CMK (cell line): ENCODE measurements around the gene AEN.
"Not testable (repeated sequence)": the region's sequence is repeated elsewhere in the genome, so short reads cannot be mapped to it uniquely, and the experiment has no call there.

ENCODE experiments used
- DNase-seq: peaks from one replicate; pipeline ENCODE4 v3.0.0-alpha.2; 2010; ENCODE audit warnings: low read depth

AEN gene

DNA sequence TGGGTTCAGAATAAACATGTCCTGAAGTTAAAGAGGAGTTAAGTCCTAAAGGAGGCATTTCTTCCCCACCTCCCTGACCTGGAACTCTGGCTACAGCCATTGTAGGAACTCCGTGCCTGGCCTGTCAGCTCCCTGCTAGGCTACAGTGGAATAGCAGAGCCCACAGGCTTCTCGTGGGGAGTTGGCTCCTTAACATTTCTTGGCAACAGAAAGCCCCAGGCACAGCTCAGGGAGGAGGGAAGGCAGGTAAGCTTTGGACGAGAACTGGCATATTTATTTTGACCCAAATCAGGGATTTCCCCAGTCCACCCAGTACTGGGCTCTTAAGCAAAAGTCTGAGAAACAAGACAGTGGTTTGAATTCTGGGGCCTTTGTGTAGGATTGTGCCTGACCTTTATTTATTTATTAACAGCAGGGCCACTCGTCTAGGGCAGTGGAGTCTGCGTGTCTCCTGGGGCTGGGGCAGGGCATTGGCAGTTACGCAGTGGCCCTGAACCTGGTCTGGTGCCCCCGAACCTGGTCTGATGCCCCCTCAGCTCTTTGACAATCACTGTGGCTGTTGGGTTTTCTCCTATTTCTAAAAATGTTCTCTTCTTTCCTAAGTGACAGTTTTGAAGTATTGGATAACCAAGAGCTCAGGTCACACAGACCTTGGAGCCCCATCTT lies 9.8 kb downstream of the AEN start:
- no peak for DNase-seq

DNA sequence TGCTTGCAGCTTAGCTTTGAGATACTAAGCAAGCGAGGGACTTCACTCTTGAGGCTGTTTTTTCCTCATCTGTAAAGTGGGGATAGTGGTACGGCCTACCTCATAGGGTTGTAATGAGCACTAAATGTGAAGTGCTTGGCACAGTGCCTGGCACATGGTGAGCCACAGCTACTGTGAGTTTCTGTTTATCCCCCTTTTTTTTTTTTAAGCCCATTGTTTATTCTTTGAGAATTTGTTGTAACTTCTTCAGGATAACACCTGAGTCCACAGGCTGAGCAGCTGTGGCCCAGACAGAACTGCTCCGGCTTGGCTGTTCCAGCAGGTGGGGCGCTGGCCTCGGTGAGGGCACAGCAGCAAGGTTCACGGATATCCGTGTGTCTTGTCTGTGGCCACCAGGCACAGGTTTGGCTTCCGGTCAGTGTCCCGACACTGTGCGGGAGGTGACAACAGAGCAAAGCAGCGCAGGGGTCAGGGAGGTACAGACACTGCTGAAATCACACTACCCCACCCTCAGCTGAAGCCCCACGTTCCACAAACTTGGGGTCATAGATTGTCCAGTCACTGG lies 10.4 kb downstream of the AEN start:
- no peak for DNase-seq

DNA sequence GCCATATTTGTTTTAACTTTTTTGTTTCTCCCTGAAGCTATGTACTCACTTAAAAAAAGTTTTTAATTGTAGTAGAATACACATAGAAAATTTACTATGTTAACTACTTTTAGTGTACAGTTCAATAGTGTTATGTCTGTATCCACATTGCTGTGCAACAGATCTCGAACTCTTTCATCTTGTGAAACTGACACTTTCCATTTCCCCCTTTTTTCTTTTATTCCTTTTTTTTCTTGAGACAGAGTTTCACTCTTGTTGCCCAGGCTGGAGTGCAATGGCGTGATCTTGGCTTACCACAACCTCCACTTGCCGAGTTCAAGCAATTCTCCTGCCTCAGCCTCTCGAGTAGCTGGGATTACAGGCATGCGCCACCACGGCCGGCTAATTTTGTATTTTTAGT lies 11.7 kb downstream of the AEN start:
- not testable (repeated sequence) for DNase-seq

GRCh38 chr15:88634449-88634848 lies 13.3 kb downstream of the AEN start:
- DNase-seq = no peak

- DNase-seq = no peak
Observed at GRCh38 chr15:88635318-88635717, 14.2 kb downstream of the AEN start.

DNA sequence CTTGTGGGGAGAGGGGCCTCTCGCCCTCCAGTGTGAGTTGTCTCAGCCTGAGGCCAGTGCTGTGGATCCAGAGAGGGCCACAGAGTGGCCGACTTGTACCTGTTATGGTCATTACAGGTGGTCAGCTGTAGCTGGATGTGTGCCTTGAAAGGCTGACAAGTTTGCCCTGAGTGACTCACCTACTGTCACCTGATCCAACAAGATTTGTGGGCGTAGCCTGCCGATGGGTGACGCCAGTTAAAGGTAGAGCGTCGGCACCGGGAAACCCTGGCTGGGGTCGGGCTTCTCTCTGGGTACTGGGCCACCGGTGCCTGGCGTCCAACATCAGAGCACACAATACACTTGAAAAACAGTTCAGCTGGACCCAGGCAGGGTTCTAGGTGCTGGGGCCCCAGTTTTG lies 14.9 kb downstream of the AEN start:
- DNase-seq = no peak

DNA sequence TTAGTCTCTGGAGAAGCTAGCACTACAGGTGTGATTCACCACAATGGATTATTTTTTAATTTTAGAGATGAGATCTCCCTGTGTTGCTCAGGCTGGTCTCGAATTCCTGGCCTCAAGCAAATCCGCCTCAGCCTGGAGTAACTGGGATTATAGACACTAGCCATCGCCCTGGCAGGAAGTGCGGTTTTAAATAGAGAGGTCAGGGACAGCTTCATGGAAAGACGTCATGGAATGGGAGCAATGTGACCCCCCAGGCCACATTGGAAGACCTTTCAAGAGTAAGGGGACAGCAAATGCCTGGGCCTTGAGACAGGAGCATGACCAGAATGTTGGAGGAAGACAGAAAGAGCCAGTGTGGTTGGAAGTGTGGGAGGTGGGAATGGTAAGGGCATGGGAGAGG lies 15.5 kb downstream of the AEN start:
- DNase-seq = no peak

DNA sequence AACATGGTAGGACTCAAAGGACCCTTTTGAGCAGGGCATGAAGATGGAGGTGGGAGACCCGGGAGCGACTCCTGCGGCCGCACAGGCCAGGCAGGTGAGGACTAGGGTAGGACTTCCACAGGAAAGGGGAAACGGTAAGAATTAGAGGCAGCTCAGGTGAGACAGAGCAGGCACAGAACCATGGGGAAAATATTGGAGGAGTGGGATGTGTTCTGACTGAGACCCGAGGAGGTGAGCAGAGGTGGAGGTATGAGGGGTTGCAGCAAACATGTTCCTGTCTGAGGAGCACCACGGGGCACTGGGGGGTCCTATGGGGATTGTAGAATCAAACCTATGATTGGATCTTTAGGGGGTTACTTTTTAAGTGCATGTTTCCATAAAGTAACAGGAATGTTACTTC lies 16.3 kb downstream of the AEN start:
- DNase-seq = no peak

DNA sequence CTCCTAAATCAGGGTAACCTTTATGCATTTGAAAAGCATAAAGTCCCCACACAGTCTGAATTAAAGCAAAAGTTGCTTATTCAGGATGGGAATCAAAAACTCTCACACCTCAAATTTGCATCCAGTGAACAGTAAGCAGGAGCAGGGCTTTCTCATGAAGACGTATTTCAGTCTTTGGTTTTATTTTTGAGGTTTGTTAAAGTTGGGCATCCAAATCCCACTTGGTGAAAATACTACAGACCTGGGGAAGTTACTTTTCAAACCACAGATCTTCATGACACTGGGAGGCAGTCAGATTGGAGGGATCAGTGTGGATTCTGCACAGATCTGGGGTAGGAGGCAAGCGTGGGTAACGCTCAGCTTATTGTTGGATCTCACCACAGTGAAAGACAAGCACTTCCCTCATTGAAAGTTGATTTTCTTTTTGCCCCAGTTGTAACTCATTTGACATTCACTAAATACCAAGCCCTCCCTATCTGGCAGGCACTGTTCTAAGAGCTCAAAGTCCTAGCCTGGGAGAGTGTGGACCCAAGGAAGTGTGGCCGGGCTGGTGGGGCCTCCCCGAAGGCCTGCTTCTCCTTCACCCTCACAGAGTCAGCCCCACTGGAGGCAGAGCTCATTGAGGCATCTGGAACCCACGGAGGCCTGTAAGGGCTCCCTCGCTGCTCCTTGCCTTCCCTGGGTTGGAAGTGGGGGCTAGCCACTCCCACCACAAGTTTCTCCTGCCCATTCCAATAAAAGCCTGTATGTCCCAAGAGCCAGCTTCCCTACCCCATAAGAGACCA lies 16.9 kb downstream of the AEN start:
- DNase-seq = no peak

- DNase-seq = peak; percentile 73
Observed at GRCh38 chr15:88638626-88639372, 17.7 kb downstream of the AEN start, which contains the start of gene ISG20. TSS of gene ISG20 (plus strand) at chr15:88639016. CDS start at chr15:88639367, 351 bp downstream.

DNA sequence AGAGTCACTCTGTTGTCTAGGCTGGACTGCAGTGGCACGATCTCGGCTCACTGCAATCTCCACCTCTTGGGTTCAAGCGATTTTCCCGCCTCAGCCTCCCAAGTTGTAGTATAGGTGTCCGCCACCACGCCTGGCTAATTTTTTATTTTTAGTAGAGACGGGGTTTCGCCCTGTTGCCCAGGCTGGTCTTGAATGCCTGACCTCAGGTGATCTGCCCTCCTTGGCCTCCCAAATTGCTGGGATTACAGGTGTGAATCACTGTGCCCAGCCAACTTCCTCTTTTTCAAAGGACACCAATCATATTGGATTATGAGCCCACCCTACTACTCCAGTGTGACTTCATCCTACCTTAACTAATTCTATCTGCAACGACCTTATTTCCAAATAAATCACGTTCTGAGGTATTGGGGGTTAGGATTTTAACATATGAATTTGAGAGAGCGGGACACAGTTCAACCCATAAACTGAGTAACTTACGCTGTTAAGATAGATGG lies 20.9 kb downstream of the AEN start:
- DNase-seq = no peak

DNA sequence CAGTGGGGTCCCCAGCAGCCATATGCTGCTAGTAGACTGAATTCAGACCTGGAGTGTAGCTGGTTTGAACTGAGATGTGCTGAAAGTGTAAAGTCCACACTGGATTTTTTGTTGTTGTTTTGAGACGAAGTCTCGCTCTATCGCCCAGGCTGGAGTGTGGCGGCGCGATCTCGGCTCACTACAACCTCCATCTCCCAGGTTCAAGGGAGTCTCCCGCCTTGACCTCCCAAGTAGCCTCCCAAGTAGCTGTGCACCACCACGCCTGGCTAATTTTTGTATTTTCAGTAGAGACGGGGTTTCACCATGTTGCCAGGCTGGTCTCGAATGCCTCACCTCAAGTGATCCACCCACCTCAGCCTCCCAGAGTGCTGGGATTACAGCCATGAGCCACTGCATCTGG lies 21.4 kb downstream of the AEN start:
- DNase-seq = not testable (repeated sequence)

DNA sequence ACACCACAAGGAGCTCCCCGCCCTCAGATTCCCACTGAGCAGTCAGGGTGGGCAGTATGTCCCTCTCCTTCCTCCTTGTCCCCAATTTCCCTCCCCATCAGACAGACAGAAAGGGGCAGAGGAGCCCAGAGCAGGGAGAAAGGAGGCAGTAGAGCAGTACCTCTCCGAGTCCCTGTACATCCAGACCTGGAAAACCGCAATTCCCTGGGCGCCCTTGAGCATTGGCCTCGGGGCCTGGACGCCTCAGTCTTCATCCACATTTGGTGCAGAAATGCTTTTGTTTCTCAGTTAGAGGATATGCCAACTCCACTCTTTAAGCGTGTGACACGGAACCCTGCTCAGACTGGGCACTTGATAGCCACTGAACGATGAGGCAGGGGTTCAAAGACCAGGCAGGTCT lies 23.6 kb downstream of the AEN start:
- DNase-seq = no peak

DNA sequence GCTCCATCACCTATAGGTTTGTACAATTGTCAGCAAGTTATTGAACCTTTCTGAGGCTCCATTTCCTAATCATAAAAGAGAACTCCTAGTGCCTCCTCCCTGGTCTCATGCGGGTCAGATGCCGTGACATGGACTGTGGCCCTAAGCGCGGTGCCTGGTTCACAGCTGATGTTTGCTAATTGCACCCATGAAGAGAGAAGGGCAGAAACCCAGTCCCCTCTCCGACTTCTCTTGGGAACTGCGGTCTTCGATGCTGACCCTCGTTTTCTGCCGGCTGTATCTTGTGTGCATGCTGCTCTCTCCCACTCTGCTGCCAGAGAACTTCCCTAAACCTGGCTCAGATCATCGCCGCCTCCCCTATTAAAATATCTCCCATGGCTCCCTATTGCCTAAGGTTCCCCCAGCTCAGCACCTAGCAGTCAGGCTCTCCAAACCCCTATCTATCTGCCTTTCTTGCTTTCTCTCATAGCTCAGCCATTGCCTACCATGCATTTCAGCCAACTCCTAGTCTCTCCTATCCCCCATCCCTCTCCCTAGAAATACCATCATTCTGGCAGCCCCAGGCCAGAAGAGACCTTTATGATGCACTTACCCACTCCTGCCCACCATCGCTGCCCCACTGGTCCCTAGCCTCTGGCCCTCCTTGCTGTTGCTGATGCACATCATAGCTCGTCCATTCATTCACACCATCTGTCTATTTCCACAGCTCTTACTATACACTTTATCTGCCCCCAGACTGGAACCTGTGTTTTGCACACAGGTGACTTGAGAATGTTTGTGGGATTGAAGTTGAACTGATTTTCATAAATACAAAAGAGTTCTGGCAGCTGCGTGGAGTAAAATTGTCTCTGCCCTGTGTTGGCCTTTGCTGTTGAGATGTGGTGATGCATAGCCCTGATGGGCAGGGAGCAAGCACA lies 24.3 kb downstream of the AEN start:
- no peak for DNase-seq

GRCh38 chr15:88646088-88646405 lies 24.9 kb downstream of the AEN start:
- DNase-seq = no peak

DNA sequence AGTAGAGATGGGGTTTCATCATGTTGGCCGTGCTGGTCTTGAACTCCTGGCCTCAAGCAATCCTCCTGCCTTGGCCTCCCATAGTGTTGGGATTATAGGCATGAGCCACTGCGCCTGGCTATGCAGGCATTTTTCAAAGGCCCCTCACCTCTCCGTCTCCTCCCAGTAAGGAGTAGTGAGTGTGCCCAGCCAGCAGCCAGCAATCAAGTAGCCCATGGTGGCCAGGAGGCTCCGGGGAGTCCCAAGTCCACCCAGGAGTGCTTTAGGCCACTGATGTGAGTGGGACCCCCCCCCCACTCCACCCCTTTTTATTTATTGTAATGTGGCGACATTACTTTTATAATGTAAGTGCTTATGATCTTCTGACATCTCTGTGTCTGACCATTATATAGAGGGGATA lies 25.8 kb downstream of the AEN start:
- DNase-seq = no peak

DNA sequence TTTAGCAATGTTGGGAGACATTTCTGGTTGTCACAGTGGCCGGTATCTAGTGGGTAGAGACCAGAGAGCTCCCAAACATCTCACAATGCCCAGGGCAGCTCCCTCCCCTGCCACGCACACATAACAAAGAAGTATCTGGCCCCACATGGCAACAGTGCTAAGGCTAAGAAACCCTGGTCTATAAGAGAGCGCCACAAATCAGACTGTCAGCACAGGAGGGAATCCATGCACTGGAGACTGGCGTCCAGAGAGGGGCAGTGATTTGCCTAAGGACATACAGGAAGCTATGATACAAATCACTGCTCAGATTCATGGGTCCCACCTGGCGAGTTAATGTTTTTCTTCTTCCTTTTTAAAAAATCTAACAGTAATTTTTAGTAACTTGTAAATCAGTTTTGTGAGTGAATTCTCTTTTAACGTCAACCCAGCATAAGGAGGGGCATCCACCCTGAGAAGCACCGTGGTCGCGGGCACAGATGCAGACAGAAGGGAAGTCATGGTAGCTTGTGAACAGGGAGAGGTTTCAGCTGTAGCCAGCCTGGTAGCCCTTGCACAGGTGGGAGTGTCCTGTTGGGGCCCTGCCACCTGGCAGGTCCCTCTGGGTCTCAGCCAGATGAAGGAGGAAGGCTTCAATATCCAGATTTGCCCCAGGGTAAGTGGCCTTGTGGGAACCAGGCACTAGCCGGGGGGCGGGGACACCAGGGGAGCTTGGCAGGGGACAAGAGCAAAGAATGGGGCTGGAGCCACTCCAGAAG lies 26.4 kb downstream of the AEN start:
- no peak for DNase-seq

GRCh38 chr15:88648357-88649214 lies 27.4 kb downstream of the AEN start:
- no peak for DNase-seq

DNA sequence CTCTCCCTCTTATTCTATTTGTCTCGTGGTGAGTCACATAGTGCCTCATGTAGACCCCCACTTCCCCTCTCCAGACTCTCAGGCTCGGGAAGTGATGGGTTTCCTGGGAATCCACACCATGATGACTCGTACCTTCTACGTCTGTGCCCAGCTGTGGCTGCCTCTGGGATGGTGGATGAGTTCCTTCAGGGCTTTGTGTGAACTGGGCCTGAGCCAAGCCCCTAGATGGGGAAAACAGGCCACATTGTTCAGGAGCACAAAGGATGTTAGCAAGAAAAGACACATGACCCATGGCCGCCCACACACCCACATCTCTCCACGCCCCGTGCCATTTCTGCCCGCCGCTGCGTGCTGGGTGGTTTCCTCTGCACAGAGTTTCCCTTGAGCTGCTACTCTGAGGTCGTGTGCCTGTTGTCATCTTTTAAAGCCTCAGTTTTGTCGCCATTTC lies 28.2 kb downstream of the AEN start:
- no peak for DNase-seq
